Astrocyte of the cerebellum (primary cell): ENCODE results near the gene C16orf86.
A peak's percentile ranks its signal among the peaks of the same experiment; 100 is the strongest.

ENCODE experiments used
- DNase-seq: peaks from one replicate; pipeline ENCODE4 v3.0.0-alpha.2; 2011; ENCODE audit warnings: low read depth
- H3K4me3 ChIP-seq: 2 replicates; pipeline ENCODE4 v1.5.1; 2011; ENCODE audit warnings: mild to moderate bottlenecking, low read depth, low read length, moderate library complexity
- CTCF ChIP-seq: IDR thresholded peaks from 2 replicates; pipeline ENCODE4 v1.5.1; 2012; ENCODE audit warnings: low read length, low read depth, moderate library complexity, mild to moderate bottlenecking; ENCODE audit errors: missing control alignments
- in situ Hi-C: cut with HindIII; loops from 2 replicates; pipeline ENCODE4 v1.10.0; 2017; ENCODE audit warnings: low sequenced_read_pairs

C16orf86 gene

GRCh38 chr16:67648764-67649407, 17.7 kb upstream of the C16orf86 start:
- no peak overlapping the region for H3K4me3 ChIP-seq
- no peak for TF ChIP-seq CTCF
- in situ Hi-C loops = no loop called here
- no peak for DNase-seq

DNA sequence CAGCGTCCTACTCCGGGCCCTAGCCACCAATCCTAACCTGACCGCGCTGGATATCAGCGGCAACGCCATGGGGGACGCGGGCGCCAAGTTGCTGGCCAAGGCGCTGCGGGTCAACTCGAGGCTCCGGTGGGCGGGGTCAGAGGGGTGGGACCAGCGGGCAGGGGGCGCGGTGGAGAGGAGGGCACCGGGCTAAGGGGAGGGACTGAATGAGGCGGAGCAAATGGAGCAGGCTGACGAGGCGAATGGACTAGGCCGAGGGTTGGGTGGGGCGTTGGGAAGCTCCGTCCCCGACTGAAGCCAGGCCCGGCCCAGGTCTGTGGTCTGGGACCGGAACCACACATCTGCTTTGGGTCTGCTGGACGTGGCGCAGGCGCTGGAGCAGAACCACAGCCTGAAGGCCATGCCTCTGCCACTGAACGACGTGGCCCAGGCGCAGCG, 17.1 kb upstream of the C16orf86 start:
- in situ Hi-C loops = no loop called here
- no peak for TF ChIP-seq CTCF
- DNase-seq = no peak
- no peak overlapping the region for H3K4me3 ChIP-seq

DNA sequence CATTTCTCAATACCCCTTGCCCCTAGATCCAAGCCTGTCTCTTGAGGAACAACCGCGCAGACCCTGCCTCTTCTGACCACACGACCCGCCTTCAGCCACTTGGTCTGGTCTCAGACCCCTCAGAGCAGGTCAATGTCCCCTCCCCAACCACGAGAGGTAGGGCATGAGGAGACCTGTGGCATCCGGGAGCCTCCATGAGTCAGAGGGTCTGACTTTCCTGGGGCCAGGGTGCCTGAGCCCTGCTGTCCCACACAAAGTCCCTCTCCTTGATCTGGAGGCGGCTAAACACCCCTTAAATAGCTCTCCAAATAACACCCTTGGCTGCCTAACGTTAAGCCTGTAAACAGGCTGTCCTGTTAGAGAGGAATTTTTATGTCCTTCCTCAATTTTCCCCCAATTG, 16.6 kb upstream of the C16orf86 start:
- H3K4me3 ChIP-seq = no peak overlapping the region
- no peak for DNase-seq
- in situ Hi-C loops = no loop called here
- no peak for TF ChIP-seq CTCF

DNA sequence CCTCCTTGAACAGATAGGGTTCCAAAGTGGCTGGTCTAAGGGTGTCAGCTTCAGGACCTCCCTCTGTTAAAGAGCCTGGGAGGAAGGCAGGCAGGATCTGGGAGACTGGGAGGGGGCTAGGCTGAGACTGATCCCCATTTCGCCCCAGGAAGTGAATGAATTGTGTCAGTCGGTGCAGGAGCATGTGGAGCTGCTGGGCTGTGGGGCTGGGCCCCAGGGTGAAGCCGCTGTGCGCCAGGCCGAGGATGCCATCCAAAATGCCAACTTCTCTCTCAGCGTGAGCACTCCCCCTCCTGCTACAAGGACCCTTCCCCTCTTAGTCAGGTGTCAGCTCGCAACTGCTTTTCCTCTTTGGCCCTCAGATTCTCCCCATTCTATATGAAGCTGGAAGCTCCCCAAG, 15.6 kb upstream of the C16orf86 start:
- H3K4me3 ChIP-seq = no peak overlapping the region
- no peak for TF ChIP-seq CTCF
- DNase-seq = no peak
- in situ Hi-C loops = no loop called here

DNA sequence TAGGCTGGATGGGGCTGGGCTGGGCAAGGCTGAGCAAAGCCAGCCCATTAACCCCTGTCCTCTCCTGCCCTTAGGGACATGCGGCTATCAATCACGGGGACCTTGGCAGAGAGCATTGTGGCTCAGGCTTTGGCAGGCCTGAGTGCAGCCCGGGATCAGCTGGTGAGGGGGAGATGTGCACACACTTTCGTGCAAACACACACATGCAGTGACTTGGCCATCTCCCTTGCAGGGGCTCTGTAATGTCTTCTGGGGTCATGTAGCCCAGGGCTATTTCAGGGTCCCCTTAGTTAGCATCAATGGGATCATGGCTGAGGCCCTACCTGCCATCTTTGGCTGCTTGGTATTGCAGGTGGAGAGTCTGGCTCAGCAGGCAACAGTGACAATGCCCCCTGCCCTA, 14.8 kb upstream of the C16orf86 start:
- no peak for DNase-seq
- H3K4me3 ChIP-seq = no peak overlapping the region
- TF ChIP-seq CTCF = no peak
- in situ Hi-C loops = no loop called here

GRCh38 chr16:67652578-67653127, 14.0 kb upstream of the C16orf86 start:
- in situ Hi-C loops = no loop called here
- no peak for DNase-seq
- TF ChIP-seq CTCF = no peak
- H3K4me3 ChIP-seq = peak overlapping the region; percentile 49
